HEK293T (cell line): ENCODE data around the gene PMF1.

Experiments used
- CTCF ChIA-PET: fragments of 350-600 bp; formaldehyde crosslinking; extraction: SDS; loops from one replicate; lab custom pipeline; 2021; ENCODE audit warnings: antibody characterized with exemption, inconsistent platforms; lab: Yijun Ruan, JAX
- POLR2A ChIA-PET: fragments of 350-600 bp; formaldehyde crosslinking; extraction: SDS; loops from one replicate; lab custom pipeline; 2020; ENCODE audit warnings: antibody characterized with exemption, inconsistent platforms; lab: Yijun Ruan, JAX
- DNase-seq: peaks from one replicate; pipeline ENCODE4 v3.0.0; 2012; ENCODE audit warnings: mixed read lengths; ENCODE audit errors: extremely low spot score
- ARNT ChIP-seq: fragments of 450-650 bp; IDR thresholded peaks from 2 replicates; pipeline ENCODE4 v1.6.1; 2017; ENCODE audit warnings: mild to moderate bottlenecking
- BHLHE40 ChIP-seq: fragments of 450-650 bp; IDR thresholded peaks from 2 replicates; pipeline ENCODE4 v1.6.1; 2016; ENCODE audit warnings: mild to moderate bottlenecking, moderate library complexity, borderline replicate concordance
- CTBP1 ChIP-seq: fragments of 450-650 bp; IDR thresholded peaks from 2 replicates; pipeline ENCODE4 v1.6.1; 2016; ENCODE audit warnings: borderline replicate concordance
- ELF4 ChIP-seq: fragments of 450-650 bp; IDR thresholded peaks from 2 replicates; pipeline ENCODE4 v1.6.1; 2017; ENCODE audit warnings: antibody characterized with exemption
- FOXA1 ChIP-seq: fragments of 450-650 bp; IDR thresholded peaks from 2 replicates; pipeline ENCODE4 v1.6.1; 2016; ENCODE audit warnings: mild to moderate bottlenecking
- FOXK2 ChIP-seq: fragments of 450-650 bp; IDR thresholded peaks from 2 replicates; pipeline ENCODE4 v1.6.1; 2016; ENCODE audit warnings: mild to moderate bottlenecking
- FOXM1 ChIP-seq: fragments of 450-650 bp; IDR thresholded peaks from 2 replicates; pipeline ENCODE4 v1.6.1; 2017; ENCODE audit warnings: mild to moderate bottlenecking, borderline replicate concordance
- HDGF ChIP-seq: fragments of 450-650 bp; IDR thresholded peaks from 2 replicates; pipeline ENCODE4 v1.6.1; 2017; ENCODE audit warnings: antibody characterized with exemption, borderline replicate concordance
- L3MBTL2 ChIP-seq: fragments of 450-650 bp; conservative IDR thresholded peaks from 2 replicates; pipeline ENCODE4 v1.6.1; 2016; ENCODE audit warnings: mild to moderate bottlenecking
- LEF1 ChIP-seq: fragments of 450-650 bp; IDR thresholded peaks from 2 replicates; pipeline ENCODE4 v1.6.1; 2017; ENCODE audit warnings: mild to moderate bottlenecking, borderline replicate concordance
- NFRKB ChIP-seq: fragments of 450-650 bp; IDR thresholded peaks from 2 replicates; pipeline ENCODE4 v1.6.1; 2016; ENCODE audit warnings: mild to moderate bottlenecking, moderate library complexity
- SP1 ChIP-seq: fragments of 450-650 bp; IDR thresholded peaks from 2 replicates; pipeline ENCODE4 v1.6.1; 2017
- SUZ12 ChIP-seq: fragments of 450-650 bp; IDR thresholded peaks from 2 replicates; pipeline ENCODE4 v1.6.1; 2016; ENCODE audit warnings: mild to moderate bottlenecking
- TARDBP ChIP-seq: fragments of 450-650 bp; IDR thresholded peaks from 2 replicates; pipeline ENCODE4 v1.6.1; 2016
- ZNF384 ChIP-seq: fragments of 450-650 bp; IDR thresholded peaks from 2 replicates; pipeline ENCODE4 v1.6.1; 2016
- TF ChIP-seq, protein P1 (sequence below): fragments of 450-650 bp; IDR thresholded peaks from 2 replicates; pipeline ENCODE4 v1.6.1; 2016

PMF1 gene

GRCh38 chr1:156212833-156213643 is at the start of gene PMF1:
TSS of gene PMF1 (plus strand) at chr1:156213007. CDS start at chr1:156213016, 9 bp downstream.
- CTCF ChIA-PET = interaction anchor here (0.6 to 2.7 kb wide), 6 partner anchors 12 to 72 kb away, joined by 3 to 18 read pairs (median 6); no protein-coding TSS in a partner anchor
- POLR2A ChIA-PET = interaction anchor here (0.6 to 3.9 kb wide), 62 partner anchors 8 to 1019 kb away, joined by 3 to 63 read pairs (median 4); partner anchors contain the start of genes BGLAP, CCT3, MEF2D and MEX3A
- TF ChIP-seq ARNT (no peak), FOXK2 (no peak), BHLHE40 (no peak), TARDBP (no peak), FOXM1 (no peak), HDGF (no peak), SUZ12 (no peak), L3MBTL2 (peak; percentile 87), SP1 (no peak), FOXA1 (no peak), NFRKB (peak; percentile 89), ZNF384 (no peak), CTBP1 (no peak), LEF1 (peak; percentile 60; the same call in 1 of the 2 replicates), ELF4 (peak; percentile 69)
- TF ChIP-seq, protein P1, sequence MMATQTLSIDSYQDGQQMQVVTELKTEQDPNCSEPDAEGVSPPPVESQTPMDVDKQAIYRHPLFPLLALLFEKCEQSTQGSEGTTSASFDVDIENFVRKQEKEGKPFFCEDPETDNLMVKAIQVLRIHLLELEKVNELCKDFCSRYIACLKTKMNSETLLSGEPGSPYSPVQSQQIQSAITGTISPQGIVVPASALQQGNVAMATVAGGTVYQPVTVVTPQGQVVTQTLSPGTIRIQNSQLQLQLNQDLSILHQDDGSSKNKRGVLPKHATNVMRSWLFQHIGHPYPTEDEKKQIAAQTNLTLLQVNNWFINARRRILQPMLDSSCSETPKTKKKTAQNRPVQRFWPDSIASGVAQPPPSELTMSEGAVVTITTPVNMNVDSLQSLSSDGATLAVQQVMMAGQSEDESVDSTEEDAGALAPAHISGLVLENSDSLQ = peak; percentile 98
- DNase-seq = peak; percentile 99

- TF ChIP-seq SP1 (no peak), L3MBTL2 (no peak)
- no peak for DNase-seq
- ChIA-PET POLR2A (interaction anchor here (1.5 kb wide), 1 partner anchor 30 kb away, joined by 7 read pairs; the partner anchor contains the start of gene SLC25A44), CTCF (no interaction called here)
Observed at GRCh38 chr1:156163712-156164111, 49.1 kb upstream of the PMF1 start.

DNA sequence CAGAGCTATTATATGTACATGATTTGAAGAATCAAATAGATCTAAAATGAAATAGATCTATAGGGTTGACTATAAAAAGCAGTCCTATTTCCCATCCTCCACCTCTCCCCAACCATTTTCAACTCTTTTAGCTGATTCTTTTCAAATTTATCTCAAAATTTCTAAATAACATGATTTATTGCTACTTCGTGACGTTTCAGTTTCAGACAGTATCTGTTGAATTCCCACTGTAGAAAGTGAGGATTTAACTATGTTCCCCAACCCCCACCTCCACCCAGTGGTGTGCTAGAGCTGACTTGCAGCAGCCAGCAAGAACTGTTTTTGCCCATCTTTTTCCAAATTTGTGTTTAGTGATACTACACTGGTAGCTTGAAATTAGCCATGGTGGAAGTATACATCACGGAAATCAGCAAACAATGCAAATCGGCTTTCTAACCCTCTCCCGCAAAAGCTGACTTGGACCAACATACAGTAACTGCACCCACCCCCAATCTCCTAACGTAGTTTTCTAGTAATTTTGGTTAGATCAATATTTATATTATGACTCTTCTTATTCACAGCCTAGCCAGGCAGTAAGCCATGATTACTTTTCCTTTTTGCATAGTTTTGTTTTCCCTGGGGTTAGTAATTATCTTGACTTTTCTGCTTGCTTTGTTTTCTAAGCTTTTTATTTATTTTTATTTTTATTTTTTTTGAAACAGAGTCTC is 48.5 kb upstream of the PMF1 start:
- CTCF ChIA-PET = interaction anchor here (1.1 kb wide), 1 partner anchor 60 kb away, joined by 3 read pairs; no protein-coding TSS in a partner anchor

DNA sequence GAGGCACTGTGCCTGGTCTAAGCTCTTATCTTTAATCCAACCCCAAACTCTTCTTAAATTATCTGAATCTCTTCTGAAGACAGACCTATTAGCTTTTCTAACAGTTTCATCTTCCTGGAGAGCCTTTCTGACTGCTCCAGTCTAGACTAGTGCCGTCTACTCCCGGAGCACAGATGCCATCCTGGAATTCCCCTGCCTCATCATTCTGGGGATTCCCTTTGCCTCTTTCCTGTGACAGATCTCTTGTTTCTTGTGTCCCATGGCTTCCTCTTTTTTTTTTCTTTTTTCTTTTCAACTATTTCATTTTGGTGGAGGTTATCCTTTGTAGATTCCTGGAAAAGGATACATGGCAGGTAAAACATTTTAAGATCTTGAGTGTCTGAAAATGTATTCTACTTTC is 47.7 kb upstream of the PMF1 start:
- CTCF ChIA-PET = interaction anchor here (1.1 kb wide), 1 partner anchor 60 kb away, joined by 3 read pairs; no protein-coding TSS in a partner anchor
- POLR2A ChIA-PET = interaction anchor here (1.0 to 1.5 kb wide), 2 partner anchors 29 to 48 kb away, joined by 5 to 7 read pairs; partner anchors contain the start of genes PMF1 and SLC25A44
- TF ChIP-seq FOXM1 = no peak
- no peak for TF ChIP-seq FOXK2
- TF ChIP-seq TARDBP = no peak
- no peak for TF ChIP-seq LEF1
- TF ChIP-seq HDGF = no peak
- no peak for TF ChIP-seq L3MBTL2
- no peak for DNase-seq

More for the DNA sequence above, 48.5 kb upstream of the PMF1 start:
- no peak for DNase-seq
- TF ChIP-seq HDGF = no peak
- TF ChIP-seq NFRKB = no peak
- no peak for TF ChIP-seq CTBP1
- no peak for TF ChIP-seq FOXA1
- no peak for TF ChIP-seq ARNT
- no peak for TF ChIP-seq SP1
- TF ChIP-seq ZNF384 = no peak
- TF ChIP-seq FOXM1 = no peak
- no peak for TF ChIP-seq FOXK2
- no peak for TF ChIP-seq LEF1
- TF ChIP-seq ELF4 = no peak
- TF ChIP-seq TARDBP = no peak
- no peak for TF ChIP-seq L3MBTL2
- TF ChIP-seq, protein P1 = no peak
- no peak for TF ChIP-seq SUZ12
- no peak for TF ChIP-seq BHLHE40
- POLR2A ChIA-PET = interaction anchor here (1.0 to 1.5 kb wide), 2 partner anchors 30 to 49 kb away, joined by 5 to 7 read pairs; partner anchors contain the start of genes PMF1 and SLC25A44

DNA sequence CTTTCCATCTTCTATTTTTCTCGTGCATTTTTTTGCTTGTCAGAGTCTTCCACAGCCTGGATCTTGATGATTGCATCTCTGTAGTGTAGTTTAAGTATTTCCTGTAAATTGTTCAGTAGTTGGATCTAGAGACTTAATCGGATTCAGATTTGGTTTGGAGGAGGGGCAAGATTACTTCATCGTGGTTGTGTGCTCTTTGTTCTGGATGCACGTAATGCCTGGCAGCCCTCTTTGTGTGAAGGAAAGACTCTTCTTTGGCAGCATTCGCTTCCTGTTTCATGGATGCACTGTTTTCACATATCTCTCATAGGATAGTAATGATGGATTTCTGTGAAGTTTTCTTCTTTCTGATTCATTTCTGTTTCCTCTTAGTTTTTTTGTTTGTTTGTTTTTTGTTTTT is 45.3 kb upstream of the PMF1 start:
- CTCF ChIA-PET = interaction anchor here (0.6 kb wide), 1 partner anchor 218 kb away, joined by 3 read pairs; no protein-coding TSS in a partner anchor
- TF ChIP-seq ELF4 (no peak), HDGF (no peak), NFRKB (no peak), FOXK2 (no peak), FOXA1 (no peak), ARNT (no peak), SUZ12 (no peak)

More for the DNA sequence above, 45.3 kb upstream of the PMF1 start:
- DNase-seq = no peak
- POLR2A ChIA-PET = interaction anchor here (2.1 kb wide), 1 partner anchor 45 kb away, joined by 5 read pairs; the partner anchor contains the start of gene PMF1
